Fibroblast of lung (primary cell): ENCODE data around the gene ADGRD1.

Experiments
- EZH2 ChIP-seq: IDR thresholded peaks from 2 replicates; pipeline ENCODE4 v1.5.1; 2012; ENCODE audit warnings: low read length, control low read depth, mild to moderate bottlenecking; ENCODE audit errors: missing control alignments
- TF ChIP-seq, protein P1 (sequence below), 2 donors: IDR thresholded peaks in 1 of 2; conservative IDR thresholded peaks in 1 of 2; 1 replicate in 1 of 2; 2 replicates in 1 of 2; pipeline ENCODE4 v1.5.1; 2011 to 2012; ENCODE audit warnings: low read length in 2 of 2, control low read depth in 1 of 2, inconsistent platforms in 1 of 2, low read depth in 1 of 2, mild to moderate bottlenecking in 1 of 2

DNA sequence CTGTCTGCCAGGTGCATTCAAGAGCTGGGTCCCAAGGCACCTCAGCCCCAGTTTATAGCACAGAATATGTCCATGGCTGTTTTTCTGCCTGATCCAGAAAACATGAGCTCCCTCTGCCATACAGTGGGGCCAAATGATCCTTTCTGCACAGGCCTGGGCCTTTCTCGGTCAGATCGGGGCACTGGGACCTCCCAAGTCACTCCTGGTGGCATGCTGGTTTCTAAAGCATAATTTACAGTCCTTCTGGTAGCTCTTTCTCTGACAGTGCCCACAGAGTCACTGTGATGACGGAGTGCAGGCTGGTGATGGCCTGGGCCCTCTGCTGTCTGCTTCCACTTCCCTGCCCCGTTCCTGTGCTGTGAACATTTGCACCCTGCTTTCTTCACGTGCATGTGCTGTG, 99.2 kb downstream of the ADGRD1 start:
- TF ChIP-seq, protein P1, sequence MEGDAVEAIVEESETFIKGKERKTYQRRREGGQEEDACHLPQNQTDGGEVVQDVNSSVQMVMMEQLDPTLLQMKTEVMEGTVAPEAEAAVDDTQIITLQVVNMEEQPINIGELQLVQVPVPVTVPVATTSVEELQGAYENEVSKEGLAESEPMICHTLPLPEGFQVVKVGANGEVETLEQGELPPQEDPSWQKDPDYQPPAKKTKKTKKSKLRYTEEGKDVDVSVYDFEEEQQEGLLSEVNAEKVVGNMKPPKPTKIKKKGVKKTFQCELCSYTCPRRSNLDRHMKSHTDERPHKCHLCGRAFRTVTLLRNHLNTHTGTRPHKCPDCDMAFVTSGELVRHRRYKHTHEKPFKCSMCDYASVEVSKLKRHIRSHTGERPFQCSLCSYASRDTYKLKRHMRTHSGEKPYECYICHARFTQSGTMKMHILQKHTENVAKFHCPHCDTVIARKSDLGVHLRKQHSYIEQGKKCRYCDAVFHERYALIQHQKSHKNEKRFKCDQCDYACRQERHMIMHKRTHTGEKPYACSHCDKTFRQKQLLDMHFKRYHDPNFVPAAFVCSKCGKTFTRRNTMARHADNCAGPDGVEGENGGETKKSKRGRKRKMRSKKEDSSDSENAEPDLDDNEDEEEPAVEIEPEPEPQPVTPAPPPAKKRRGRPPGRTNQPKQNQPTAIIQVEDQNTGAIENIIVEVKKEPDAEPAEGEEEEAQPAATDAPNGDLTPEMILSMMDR (conservative IDR thresholded peaks at IDR 0.05 in 1 of 2, IDR thresholded peaks at IDR 0.05 in 1 of 2; ENCODE audit: low read depth in 1 of 2, low read length in 2 of 2), result no peak
- no peak for TF ChIP-seq EZH2
